ENCODE data around the gene SMARCA2.

DNA sequence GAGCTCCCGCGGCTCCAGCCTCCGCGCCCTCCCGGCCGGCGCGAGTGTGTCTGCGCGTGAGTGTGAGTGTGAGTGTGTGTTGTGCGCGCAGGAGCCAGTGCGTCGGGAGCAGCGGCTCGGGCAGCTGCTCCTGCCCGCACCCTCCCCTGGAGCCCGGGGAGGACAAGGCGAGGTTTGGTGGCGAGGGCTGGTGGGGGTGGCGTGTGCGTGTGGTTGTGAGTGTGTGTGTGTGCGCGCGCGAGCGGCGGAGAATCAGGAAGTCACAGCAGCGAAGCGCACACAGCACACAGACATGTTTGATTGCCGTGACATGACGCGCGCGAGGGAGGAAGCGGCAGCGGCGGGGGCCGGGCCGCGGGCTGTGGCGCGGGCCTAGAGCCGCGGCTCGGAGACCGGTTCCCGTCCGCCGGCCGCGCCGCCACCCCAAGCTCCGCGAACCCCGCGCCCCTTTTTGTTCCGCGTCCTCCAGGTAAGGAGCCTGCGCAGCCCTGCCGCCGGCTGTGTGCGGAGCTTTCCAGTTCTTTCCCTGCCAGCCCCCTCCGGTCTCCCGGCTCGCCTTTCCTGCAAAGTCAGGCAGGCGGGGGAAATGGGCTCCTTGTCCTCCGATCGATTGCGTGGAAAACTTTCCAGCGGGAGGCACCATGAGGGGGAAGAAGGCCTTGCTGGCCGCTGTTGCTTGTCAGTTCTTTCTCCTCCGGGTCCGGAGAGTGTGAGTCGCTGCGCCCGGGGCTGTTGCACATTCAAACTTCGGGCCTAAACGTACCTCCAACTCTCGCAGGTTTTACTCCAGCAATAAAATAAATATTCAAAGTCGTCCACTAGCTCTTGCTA, 2.4 kb downstream of the SMARCA2 start:
- TF ChIP-seq, protein P1, sequence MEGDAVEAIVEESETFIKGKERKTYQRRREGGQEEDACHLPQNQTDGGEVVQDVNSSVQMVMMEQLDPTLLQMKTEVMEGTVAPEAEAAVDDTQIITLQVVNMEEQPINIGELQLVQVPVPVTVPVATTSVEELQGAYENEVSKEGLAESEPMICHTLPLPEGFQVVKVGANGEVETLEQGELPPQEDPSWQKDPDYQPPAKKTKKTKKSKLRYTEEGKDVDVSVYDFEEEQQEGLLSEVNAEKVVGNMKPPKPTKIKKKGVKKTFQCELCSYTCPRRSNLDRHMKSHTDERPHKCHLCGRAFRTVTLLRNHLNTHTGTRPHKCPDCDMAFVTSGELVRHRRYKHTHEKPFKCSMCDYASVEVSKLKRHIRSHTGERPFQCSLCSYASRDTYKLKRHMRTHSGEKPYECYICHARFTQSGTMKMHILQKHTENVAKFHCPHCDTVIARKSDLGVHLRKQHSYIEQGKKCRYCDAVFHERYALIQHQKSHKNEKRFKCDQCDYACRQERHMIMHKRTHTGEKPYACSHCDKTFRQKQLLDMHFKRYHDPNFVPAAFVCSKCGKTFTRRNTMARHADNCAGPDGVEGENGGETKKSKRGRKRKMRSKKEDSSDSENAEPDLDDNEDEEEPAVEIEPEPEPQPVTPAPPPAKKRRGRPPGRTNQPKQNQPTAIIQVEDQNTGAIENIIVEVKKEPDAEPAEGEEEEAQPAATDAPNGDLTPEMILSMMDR (IDR thresholded peaks at IDR 0.05; ENCODE audit: poor library complexity, severe bottlenecking) = no peak
- TF ChIP-seq EP300 (conservative IDR thresholded peaks at IDR 0.05; ENCODE audit: poor library complexity, severe bottlenecking) (peak; percentile 26), EZH2 (IDR thresholded peaks at IDR 0.05; ENCODE audit: borderline replicate concordance, insufficient read depth, low read length, poor library complexity, severe bottlenecking) (no peak), POLR2AphosphoS5 (IDR thresholded peaks at IDR 0.05) (peak; percentile 69), TAF1 (IDR thresholded peaks at IDR 0.05; ENCODE audit: low read depth) (peak; percentile 25)
